Osteoblast (primary cell): ENCODE measurements around the gene MAPK7. TPM values are rescaled to one million over a fixed set of nuclear protein-coding genes. Genes with fewer than 3 reads are reported as not detected.

Source experiments
- DNase-seq: peaks from one replicate; pipeline ENCODE4 v3.0.0; 2011; ENCODE audit warnings: low spot score, mixed read lengths; ENCODE audit not compliant: insufficient read length; ENCODE audit errors: missing footprints
- H2AFZ ChIP-seq: 2 replicates; pipeline ENCODE4 v1.6.0; 2011; ENCODE audit warnings: mild to moderate bottlenecking, low read length
- H3K27ac ChIP-seq: 2 replicates; pipeline ENCODE4 v1.5.1; 2011; ENCODE audit warnings: mild to moderate bottlenecking, low read depth, low read length, moderate library complexity
- H3K27me3 ChIP-seq: 2 replicates; pipeline ENCODE4 v1.6.0; 2012; ENCODE audit warnings: mild to moderate bottlenecking, control low read depth, inconsistent platforms, low read length, moderate library complexity; ENCODE audit not compliant: insufficient read depth
- H3K36me3 ChIP-seq: 2 replicates; pipeline ENCODE4 v1.5.1; 2011; ENCODE audit warnings: mild to moderate bottlenecking, low read length, control low read depth, moderate library complexity; ENCODE audit not compliant: insufficient read depth
- H3K4me1 ChIP-seq: 2 replicates; pipeline ENCODE4 v1.5.1; 2011; ENCODE audit warnings: mild to moderate bottlenecking, low read length, control low read depth, moderate library complexity; ENCODE audit not compliant: insufficient read depth
- H3K4me2 ChIP-seq: 2 replicates; pipeline ENCODE4 v1.6.0; 2011; ENCODE audit warnings: mild to moderate bottlenecking, low read length; ENCODE audit not compliant: insufficient read depth
- H3K4me3 ChIP-seq: fragments of 200-600 bp; sonication (generic); 3 replicates; pipeline ENCODE4 v1.5.1; 2012; ENCODE audit warnings: mild to moderate bottlenecking, low read length, inconsistent platforms; ENCODE audit not compliant: insufficient read depth
- H3K79me2 ChIP-seq: 2 replicates; pipeline ENCODE4 v1.6.0; 2012; ENCODE audit warnings: mild to moderate bottlenecking, low read length, control low read depth, inconsistent platforms; ENCODE audit not compliant: insufficient read depth
- H3K9me3 ChIP-seq: 2 replicates; pipeline ENCODE4 v1.5.1; 2011; ENCODE audit warnings: low read depth, low read length, control low read depth
- H4K20me1 ChIP-seq: 2 replicates; pipeline ENCODE4 v1.6.0; 2012; ENCODE audit warnings: mild to moderate bottlenecking, low read length, control low read depth; ENCODE audit not compliant: insufficient read depth
- total RNA-seq: library from RNA; depleted of rRNA; stranded (reverse); fragments of >200 nt; gene quantifications from 2 replicates; pipeline ENCODE4 v1.2.3, GENCODE V29; 2012
- TF ChIP-seq, protein P1 (sequence below): IDR thresholded peaks from 2 replicates; pipeline ENCODE4 v1.5.1; 2011; ENCODE audit warnings: mild to moderate bottlenecking, low read depth, low read length, moderate library complexity; ENCODE audit errors: extremely low read depth

MAPK7 gene
- total RNA-seq, 1 donor = 12.7 TPM

DNA sequence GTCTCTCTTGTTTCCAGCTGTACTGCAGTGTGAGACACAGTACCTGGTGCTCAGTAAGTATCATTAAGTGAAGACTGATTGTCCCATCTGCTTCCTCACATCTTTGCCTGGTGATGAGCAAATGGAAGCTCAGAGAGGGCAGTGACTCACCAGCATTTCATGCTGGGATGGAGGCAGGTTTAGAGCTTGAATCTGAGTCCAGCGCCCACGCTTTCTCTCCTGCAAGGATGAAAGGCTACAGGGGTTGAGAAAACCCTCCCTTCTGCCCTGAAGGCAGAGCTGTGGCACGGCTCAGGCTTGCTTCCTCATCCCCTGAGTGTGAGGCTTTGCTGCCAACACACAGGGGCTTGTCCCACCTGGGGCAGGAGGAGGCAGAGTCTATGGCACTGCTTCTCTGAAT, 31.2 kb downstream of the MAPK7 start:
- H2AFZ ChIP-seq = peak overlapping the region; percentile 8
- H3K4me3 ChIP-seq = no peak overlapping the region
- no peak overlapping the region for H3K27ac ChIP-seq
- H3K79me2 ChIP-seq = no peaks in the 10 kb centered on the region
- H3K4me1 ChIP-seq = peaks cover 16% of the 10 kb centered on the region
- no peaks in the 10 kb centered on the region for H3K36me3 ChIP-seq
- TF ChIP-seq, protein P1, sequence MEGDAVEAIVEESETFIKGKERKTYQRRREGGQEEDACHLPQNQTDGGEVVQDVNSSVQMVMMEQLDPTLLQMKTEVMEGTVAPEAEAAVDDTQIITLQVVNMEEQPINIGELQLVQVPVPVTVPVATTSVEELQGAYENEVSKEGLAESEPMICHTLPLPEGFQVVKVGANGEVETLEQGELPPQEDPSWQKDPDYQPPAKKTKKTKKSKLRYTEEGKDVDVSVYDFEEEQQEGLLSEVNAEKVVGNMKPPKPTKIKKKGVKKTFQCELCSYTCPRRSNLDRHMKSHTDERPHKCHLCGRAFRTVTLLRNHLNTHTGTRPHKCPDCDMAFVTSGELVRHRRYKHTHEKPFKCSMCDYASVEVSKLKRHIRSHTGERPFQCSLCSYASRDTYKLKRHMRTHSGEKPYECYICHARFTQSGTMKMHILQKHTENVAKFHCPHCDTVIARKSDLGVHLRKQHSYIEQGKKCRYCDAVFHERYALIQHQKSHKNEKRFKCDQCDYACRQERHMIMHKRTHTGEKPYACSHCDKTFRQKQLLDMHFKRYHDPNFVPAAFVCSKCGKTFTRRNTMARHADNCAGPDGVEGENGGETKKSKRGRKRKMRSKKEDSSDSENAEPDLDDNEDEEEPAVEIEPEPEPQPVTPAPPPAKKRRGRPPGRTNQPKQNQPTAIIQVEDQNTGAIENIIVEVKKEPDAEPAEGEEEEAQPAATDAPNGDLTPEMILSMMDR = no peak
- no peaks in the 10 kb centered on the region for H4K20me1 ChIP-seq
- DNase-seq = peak; percentile 95
- H3K9me3 ChIP-seq = no peaks in the 10 kb centered on the region
- no peaks in the 10 kb centered on the region for H3K27me3 ChIP-seq
- no peak overlapping the region for H3K4me2 ChIP-seq

DNA sequence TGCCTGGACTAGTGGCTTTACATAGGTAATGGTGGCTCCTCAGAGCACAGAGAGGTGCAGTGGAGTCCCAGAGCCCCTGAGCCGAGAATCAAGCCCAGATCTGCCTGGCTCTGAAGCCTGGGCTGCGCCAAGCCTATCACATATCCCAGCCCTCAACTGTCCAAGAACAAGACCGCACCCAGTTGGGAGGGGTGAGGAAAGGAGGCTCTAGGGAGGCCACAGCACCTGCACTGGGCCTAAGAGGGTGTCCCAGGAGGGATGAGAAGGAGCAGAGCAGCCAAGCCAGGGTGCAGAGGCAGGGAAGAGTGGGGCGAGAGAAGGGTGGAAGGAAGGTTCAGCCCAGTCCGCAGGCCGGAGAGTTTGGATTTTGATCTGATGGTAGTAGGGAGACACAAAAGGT, 31.8 kb downstream of the MAPK7 start:
- Histone ChIP-seq H3K79me2 (no peaks in the 10 kb centered on the region), H3K4me1 (peaks cover 16% of the 10 kb centered on the region), H3K9me3 (no peaks in the 10 kb centered on the region), H3K4me2 (no peak overlapping the region), H3K27ac (no peak overlapping the region), H4K20me1 (no peaks in the 10 kb centered on the region), H3K36me3 (no peaks in the 10 kb centered on the region), H3K27me3 (no peaks in the 10 kb centered on the region), H2AFZ (no peak overlapping the region), H3K4me3 (no peak overlapping the region)
- TF ChIP-seq, protein P1 = no peak
- peak; percentile 62 for DNase-seq

DNA sequence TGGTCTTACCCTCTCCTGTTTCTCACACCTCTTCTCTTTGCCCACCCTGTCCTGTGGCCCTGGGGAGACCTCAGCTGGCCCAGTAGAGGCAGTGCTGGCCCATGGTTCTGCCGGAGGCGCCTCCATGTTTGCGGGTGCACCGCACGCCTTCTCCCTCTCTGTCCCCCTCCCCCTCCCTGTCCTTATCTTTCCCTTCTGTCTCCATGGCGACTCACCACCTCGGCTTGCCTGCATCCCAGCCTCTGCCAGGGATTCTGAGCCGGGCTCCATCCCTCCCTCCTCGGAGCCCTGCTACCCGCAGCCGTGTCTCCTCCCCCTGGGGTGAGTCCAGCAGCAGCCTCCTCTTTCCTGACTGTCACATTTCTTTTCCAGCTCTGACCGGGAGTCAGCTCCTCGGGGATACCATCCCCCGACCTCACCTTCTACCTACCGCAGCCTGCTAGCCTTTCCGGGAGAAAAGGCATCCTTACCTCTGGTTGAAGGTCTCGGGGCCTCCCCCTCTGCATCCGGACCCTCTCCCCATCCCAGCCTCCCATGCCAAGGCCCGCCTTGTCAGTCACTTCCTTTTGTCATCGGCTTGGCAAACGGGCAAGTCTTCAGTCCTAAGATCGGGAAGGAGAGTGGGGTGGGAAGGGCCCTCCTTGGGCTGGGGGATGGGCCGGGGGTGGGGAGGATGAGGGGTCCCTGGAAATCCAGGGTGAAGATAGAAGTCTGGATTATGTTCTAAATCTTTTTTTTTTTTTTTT, 32.8 kb downstream of the MAPK7 start, which contains the start of gene RNF112:
TSS of gene RNF112 (plus strand) at position 358 of the 746 bp plus-strand sequence. CDS start at position 535, 177 bp downstream.
- Histone ChIP-seq H3K4me1 (peaks cover 16% of the 10 kb centered on the region), H3K27ac (no peak within 1 kb of the TSS), H3K4me2 (peak within 1 kb of the TSS; percentile 72), H3K36me3 (no peaks in the 10 kb centered on the region), H2AFZ (peak within 1 kb of the TSS; percentile 81), H3K27me3 (no peaks in the 10 kb centered on the region), H3K9me3 (no peaks in the 10 kb centered on the region), H3K79me2 (no peaks in the 10 kb centered on the region), H3K4me3 (peak within 1 kb of the TSS; percentile 60), H4K20me1 (no peaks in the 10 kb centered on the region)
- TF ChIP-seq, protein P1 = no peak
- DNase-seq = peak; percentile 94

DNA sequence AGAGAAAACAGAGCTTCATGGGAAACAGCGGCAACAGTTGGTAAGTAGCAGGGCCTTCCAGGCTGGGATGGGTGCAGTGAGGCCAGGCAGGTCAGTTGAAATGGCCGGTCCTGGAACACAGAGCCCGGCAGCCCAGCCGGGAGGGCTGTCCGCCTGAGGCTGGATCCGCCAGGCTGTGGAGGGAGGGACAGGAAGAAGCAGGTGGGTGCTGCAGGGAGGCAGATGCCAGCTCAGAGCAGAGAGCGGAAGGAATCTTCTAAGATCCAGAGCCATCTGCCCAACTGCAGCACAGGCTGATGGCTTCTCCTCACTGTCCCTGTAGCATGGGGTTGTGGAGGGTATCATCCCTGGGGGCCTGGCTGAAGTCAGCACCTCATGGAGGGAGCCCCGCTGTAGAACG, 33.3 kb downstream of the MAPK7 start:
- no peak overlapping the region for H3K4me2 ChIP-seq
- H2AFZ ChIP-seq = no peak overlapping the region
- H4K20me1 ChIP-seq = no peaks in the 10 kb centered on the region
- H3K4me3 ChIP-seq = no peak overlapping the region
- no peak overlapping the region for H3K27ac ChIP-seq
- DNase-seq = peak; percentile 48
- peaks cover 16% of the 10 kb centered on the region for H3K4me1 ChIP-seq
- TF ChIP-seq, protein P1 = no peak
- no peaks in the 10 kb centered on the region for H3K36me3 ChIP-seq
- H3K27me3 ChIP-seq = no peaks in the 10 kb centered on the region
- H3K79me2 ChIP-seq = no peaks in the 10 kb centered on the region
- H3K9me3 ChIP-seq = no peaks in the 10 kb centered on the region
